Liver (tissue), 9 donors: Measurements from ENCODE around the gene C17orf78. TPM values are rescaled to one million over a fixed set of nuclear protein-coding genes. Genes with fewer than 3 reads are reported as not detected.

ENCODE experiments used
- DNase-seq: peaks from one replicate; pipeline ENCODE4 v3.0.0-alpha.2; 2017; ENCODE audit warnings: low spot score
- H3K27ac ChIP-seq, 2 donors: one replicate each; pipeline ENCODE4 v1.7.0; 2013; ENCODE audit warnings: inconsistent platforms in 2 of 2, low read length in 2 of 2, control low read depth in 1 of 2, low read depth in 1 of 2, mild to moderate bottlenecking in 1 of 2
- H3K27me3 ChIP-seq, 4 donors: one replicate each; pipeline versions ENCODE4 v1.6.1 to v1.7.0; 2013; ENCODE audit warnings: low read length in 3 of 4, inconsistent platforms in 1 of 4, mild to moderate bottlenecking in 1 of 4, moderate library complexity in 1 of 4; ENCODE audit not compliant: control insufficient read depth in 4 of 4, insufficient read depth in 4 of 4
- H3K36me3 ChIP-seq, 4 donors: one replicate each; pipeline versions ENCODE4 v1.6.1 to v1.7.0; 2013; ENCODE audit warnings: low read length in 3 of 4, mild to moderate bottlenecking in 3 of 4, low read depth in 1 of 4, moderate library complexity in 1 of 4; ENCODE audit not compliant: control insufficient read depth in 4 of 4, insufficient read depth in 3 of 4
- H3K4me1 ChIP-seq, 4 donors: one replicate each; pipeline versions ENCODE4 v1.6.1 to v1.7.0; 2013; ENCODE audit warnings: low read length in 3 of 4, mild to moderate bottlenecking in 3 of 4, moderate library complexity in 1 of 4; ENCODE audit not compliant: control insufficient read depth in 4 of 4, insufficient read depth in 4 of 4
- H3K4me3 ChIP-seq, 3 donors: one replicate each; pipeline versions ENCODE4 v1.6.1 to v1.7.0; 2013; ENCODE audit warnings: low read length in 3 of 3, control low read depth in 1 of 3, low read depth in 1 of 3, mild to moderate bottlenecking in 1 of 3
- H3K9ac ChIP-seq, 2 donors: one replicate each; pipeline ENCODE4 v1.7.0; 2013; ENCODE audit warnings: low read length in 2 of 2, mild to moderate bottlenecking in 2 of 2, moderate library complexity in 2 of 2, control low read depth in 1 of 2, low read depth in 1 of 2
- H3K9me3 ChIP-seq, 4 donors: one replicate each; pipeline versions ENCODE4 v1.6.1 to v1.7.0; 2013; ENCODE audit warnings: low read length in 3 of 4; ENCODE audit not compliant: control insufficient read depth in 4 of 4
- GABPA ChIP-seq, 2 donors: IDR thresholded peaks in 1 of 2; conservative IDR thresholded peaks in 1 of 2; 2 replicates each; pipeline ENCODE4 v1.6.1; 2016; ENCODE audit warnings: antibody characterized with exemption in 2 of 2, mild to moderate bottlenecking in 1 of 2, moderate library complexity in 1 of 2
- HNF4A ChIP-seq, 2 donors: conservative IDR thresholded peaks; 2 replicates each; pipeline ENCODE4 v1.6.1; 2016; ENCODE audit warnings: antibody characterized with exemption in 2 of 2, mild to moderate bottlenecking in 2 of 2
- JUND ChIP-seq, 2 donors: IDR thresholded peaks; 2 replicates each; pipeline ENCODE4 v1.6.1; 2016; ENCODE audit warnings: antibody characterized with exemption in 2 of 2
- NR2F2 ChIP-seq: IDR thresholded peaks from 2 replicates; pipeline ENCODE4 v1.6.1; 2016; ENCODE audit warnings: antibody characterized with exemption
- RXRA ChIP-seq, 2 donors: IDR thresholded peaks; 2 replicates each; pipeline ENCODE4 v1.6.1; 2017 to 2018; ENCODE audit warnings: antibody characterized with exemption in 2 of 2, mild to moderate bottlenecking in 1 of 2
- TAF1 ChIP-seq: conservative IDR thresholded peaks from 2 replicates; pipeline ENCODE4 v1.6.1; 2016; ENCODE audit warnings: antibody characterized with exemption, mild to moderate bottlenecking
- YY1 ChIP-seq: IDR thresholded peaks from 2 replicates; pipeline ENCODE4 v1.6.1; 2016; ENCODE audit warnings: antibody characterized with exemption, mild to moderate bottlenecking
- WGBS: extraction: QIAGEN DNeasy Blood & Tissue Kit; methylation state at CpG from one replicate; pipeline ENCODE4 v1.1.7; 2013; 5-methylcytosine and 5-hydroxymethylcytosine counted together
- polyA plus RNA-seq, 2 donors: library from polyadenylated mRNA; stranded (reverse) in 1 of 2; unstranded in 1 of 2; fragments of 200-250 nt in 1 of 2; fragments of >200 nt in 1 of 2; fragmentation: Nextera tagmentation in 1 of 2; extraction: Ambion mirVana in 1 of 2; gene quantifications; one replicate each; pipeline versions ENCODE4 v1.2.1 to v1.2.3, GENCODE V29; 2013 to 2015
- total RNA-seq, 2 donors: library from RNA; depleted of rRNA; stranded (reverse); fragments of >200 nt; gene quantifications; one replicate each; pipeline ENCODE4 v1.2.3, GENCODE V29; 2014
- TF ChIP-seq, protein P1 (sequence below): IDR thresholded peaks from 2 replicates; pipeline ENCODE4 v1.6.1; 2016; ENCODE audit warnings: antibody characterized with exemption, mild to moderate bottlenecking
- TF ChIP-seq, protein P2 (sequence below): IDR thresholded peaks from 2 replicates; pipeline ENCODE4 v1.6.1; 2016; ENCODE audit warnings: antibody characterized with exemption
- TF ChIP-seq, protein P3 (sequence below): fragments of 150-350 bp; IDR thresholded peaks from 2 replicates; pipeline ENCODE4 v1.5.1; 2017; ENCODE audit warnings: improper control_type of control experiment, low read depth, low read length; ENCODE audit not compliant: missing input control
- TF ChIP-seq, protein P4 (sequence below): IDR thresholded peaks from 2 replicates; pipeline ENCODE4 v1.6.1; 2016; ENCODE audit warnings: antibody characterized with exemption
- TF ChIP-seq, protein P5 (sequence below): IDR thresholded peaks from 2 replicates; pipeline ENCODE4 v1.6.1; 2016; ENCODE audit warnings: antibody characterized with exemption
- donor health status: healthy.
- donor health status: healthy.
- donor health status: healthy.
- donor health status: healthy.
- donor health status: healthy.

Gene C17orf78
- total and polyA plus RNA-seq, 4 donors = not detected

DNA sequence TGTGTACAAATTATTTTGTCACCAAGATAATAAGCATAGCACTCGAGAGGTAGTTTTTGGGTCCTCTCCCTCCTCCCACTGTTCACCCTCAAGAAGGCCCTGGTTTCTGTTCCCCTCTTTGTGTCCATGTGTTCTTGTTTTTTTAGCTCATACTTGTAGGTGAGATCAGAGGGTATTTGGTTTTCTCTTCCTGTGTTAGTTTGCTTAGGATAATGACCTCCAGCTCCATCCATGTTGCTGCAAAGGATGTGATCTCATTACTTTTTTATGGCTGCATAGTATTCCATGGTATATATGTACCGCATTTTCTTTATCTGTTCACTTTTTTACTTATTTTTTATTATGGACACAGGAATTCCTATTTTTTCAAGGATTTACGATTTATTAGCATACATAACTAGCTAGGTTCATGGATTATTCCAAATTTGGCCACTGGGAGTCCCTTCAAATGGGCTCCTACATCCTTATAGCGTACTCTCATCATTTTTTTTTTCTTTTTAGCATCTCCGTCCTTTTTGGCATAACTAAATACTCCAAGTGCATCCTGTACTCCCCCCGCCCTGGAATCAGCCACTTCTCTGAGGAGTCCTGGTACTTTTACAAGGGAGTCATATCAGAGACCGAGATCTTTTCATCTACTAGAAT is 38.2 kb downstream of the C17orf78 start:
- Histone ChIP-seq H3K9ac (no peak overlapping the region), H3K4me1 (no peaks in the 10 kb centered on the region), H3K27ac (no peak overlapping the region), H3K4me3 (no peak overlapping the region), H3K9me3 (no peaks in the 10 kb centered on the region), H3K36me3 (peaks cover 4 to 21% (median 11%) of the 10 kb centered on the region in 4 donors), H3K27me3 (no peaks in the 10 kb centered on the region)
- 95% methylated on average over 7 of the region's 7 CpGs for WGBS
- TF ChIP-seq TAF1 = no peak
- TF ChIP-seq, protein P1, sequence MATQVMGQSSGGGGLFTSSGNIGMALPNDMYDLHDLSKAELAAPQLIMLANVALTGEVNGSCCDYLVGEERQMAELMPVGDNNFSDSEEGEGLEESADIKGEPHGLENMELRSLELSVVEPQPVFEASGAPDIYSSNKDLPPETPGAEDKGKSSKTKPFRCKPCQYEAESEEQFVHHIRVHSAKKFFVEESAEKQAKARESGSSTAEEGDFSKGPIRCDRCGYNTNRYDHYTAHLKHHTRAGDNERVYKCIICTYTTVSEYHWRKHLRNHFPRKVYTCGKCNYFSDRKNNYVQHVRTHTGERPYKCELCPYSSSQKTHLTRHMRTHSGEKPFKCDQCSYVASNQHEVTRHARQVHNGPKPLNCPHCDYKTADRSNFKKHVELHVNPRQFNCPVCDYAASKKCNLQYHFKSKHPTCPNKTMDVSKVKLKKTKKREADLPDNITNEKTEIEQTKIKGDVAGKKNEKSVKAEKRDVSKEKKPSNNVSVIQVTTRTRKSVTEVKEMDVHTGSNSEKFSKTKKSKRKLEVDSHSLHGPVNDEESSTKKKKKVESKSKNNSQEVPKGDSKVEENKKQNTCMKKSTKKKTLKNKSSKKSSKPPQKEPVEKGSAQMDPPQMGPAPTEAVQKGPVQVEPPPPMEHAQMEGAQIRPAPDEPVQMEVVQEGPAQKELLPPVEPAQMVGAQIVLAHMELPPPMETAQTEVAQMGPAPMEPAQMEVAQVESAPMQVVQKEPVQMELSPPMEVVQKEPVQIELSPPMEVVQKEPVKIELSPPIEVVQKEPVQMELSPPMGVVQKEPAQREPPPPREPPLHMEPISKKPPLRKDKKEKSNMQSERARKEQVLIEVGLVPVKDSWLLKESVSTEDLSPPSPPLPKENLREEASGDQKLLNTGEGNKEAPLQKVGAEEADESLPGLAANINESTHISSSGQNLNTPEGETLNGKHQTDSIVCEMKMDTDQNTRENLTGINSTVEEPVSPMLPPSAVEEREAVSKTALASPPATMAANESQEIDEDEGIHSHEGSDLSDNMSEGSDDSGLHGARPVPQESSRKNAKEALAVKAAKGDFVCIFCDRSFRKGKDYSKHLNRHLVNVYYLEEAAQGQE = no peak
- TF ChIP-seq RXRA (IDR thresholded peaks at IDR 0.05) = no peak
- TF ChIP-seq, protein P2, sequence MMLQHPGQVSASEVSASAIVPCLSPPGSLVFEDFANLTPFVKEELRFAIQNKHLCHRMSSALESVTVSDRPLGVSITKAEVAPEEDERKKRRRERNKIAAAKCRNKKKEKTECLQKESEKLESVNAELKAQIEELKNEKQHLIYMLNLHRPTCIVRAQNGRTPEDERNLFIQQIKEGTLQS = no peak
- DNase-seq = no peak

DNA sequence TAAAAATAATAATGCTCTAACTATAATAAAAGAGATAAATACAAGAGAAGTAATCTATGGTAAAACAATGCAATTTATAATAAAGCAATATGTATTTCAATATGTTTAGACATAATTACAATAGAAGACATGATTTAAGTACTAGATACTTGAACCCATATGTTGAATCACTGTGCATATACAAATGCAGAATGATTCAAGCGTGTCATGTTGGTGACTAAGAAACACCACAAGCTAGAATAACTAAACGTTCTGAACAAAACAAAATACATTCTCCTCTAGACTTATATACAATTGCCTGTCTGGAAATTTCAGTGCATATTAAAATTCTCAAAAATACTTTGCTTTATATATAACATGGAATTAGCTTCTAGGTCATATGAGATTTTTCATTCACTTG is 42.1 kb downstream of the C17orf78 start:
- Histone ChIP-seq H3K9ac (peak overlapping the region in 1 of 2 donors; percentile 20), H3K9me3 (no peaks in the 10 kb centered on the region), H3K4me1 (no peaks in the 10 kb centered on the region), H3K27me3 (no peaks in the 10 kb centered on the region), H3K4me3 (no peak overlapping the region), H3K27ac (no peak overlapping the region), H3K36me3 (peaks cover 2 to 19% (median 12%) of the 10 kb centered on the region in 4 donors)
- DNase-seq = no peak
- WGBS = 94% methylated on average over 2 of the region's 2 CpGs
- no peak for TF ChIP-seq YY1

DNA sequence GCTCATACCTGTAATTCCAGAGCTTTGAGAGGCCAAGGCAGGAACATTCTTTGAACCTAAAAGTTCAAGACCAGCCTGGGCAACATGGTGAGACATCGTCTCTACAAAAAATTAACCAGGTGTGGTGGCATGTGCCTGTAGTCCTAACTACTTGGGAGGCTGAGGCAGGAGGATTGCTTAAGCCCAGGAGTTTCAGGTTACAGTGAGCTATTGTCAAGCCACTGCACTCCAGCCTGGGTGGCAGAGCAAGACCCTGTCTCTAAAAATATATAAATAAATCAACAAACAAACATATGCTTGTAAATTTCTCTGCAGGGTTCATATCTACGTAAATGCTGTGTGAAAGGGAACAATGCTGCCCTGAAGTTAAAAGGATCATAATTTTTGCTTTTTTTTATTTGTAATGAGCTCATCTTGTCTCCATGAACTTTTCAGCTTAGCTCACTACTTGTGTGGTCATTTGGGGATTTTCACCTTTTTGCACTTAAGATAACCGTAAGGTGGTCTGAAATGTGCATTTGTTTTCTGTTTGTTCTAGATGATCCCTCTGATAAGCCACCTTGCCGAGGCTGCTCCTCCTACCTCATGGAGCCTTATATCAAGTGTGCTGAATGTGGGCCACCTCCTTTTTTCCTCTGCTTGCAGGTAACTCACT is 47.3 kb downstream of the C17orf78 start:
- H3K27ac ChIP-seq = no peak overlapping the region
- no peaks in the 10 kb centered on the region for H3K27me3 ChIP-seq
- TF ChIP-seq HNF4A (conservative IDR thresholded peaks at IDR 0.05) = no peak
- no peak for TF ChIP-seq NR2F2
- TF ChIP-seq, protein P3, sequence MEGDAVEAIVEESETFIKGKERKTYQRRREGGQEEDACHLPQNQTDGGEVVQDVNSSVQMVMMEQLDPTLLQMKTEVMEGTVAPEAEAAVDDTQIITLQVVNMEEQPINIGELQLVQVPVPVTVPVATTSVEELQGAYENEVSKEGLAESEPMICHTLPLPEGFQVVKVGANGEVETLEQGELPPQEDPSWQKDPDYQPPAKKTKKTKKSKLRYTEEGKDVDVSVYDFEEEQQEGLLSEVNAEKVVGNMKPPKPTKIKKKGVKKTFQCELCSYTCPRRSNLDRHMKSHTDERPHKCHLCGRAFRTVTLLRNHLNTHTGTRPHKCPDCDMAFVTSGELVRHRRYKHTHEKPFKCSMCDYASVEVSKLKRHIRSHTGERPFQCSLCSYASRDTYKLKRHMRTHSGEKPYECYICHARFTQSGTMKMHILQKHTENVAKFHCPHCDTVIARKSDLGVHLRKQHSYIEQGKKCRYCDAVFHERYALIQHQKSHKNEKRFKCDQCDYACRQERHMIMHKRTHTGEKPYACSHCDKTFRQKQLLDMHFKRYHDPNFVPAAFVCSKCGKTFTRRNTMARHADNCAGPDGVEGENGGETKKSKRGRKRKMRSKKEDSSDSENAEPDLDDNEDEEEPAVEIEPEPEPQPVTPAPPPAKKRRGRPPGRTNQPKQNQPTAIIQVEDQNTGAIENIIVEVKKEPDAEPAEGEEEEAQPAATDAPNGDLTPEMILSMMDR = no peak
- TF ChIP-seq, protein P2 = no peak
- TF ChIP-seq GABPA (IDR thresholded peaks at IDR 0.05 in 1 of 2, conservative IDR thresholded peaks at IDR 0.05 in 1 of 2) = no peak
- no peak for TF ChIP-seq YY1
- TF ChIP-seq, protein P4, sequence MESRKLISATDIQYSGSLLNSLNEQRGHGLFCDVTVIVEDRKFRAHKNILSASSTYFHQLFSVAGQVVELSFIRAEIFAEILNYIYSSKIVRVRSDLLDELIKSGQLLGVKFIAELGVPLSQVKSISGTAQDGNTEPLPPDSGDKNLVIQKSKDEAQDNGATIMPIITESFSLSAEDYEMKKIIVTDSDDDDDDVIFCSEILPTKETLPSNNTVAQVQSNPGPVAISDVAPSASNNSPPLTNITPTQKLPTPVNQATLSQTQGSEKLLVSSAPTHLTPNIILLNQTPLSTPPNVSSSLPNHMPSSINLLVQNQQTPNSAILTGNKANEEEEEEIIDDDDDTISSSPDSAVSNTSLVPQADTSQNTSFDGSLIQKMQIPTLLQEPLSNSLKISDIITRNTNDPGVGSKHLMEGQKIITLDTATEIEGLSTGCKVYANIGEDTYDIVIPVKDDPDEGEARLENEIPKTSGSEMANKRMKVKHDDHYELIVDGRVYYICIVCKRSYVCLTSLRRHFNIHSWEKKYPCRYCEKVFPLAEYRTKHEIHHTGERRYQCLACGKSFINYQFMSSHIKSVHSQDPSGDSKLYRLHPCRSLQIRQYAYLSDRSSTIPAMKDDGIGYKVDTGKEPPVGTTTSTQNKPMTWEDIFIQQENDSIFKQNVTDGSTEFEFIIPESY = no peak
- TF ChIP-seq RXRA (IDR thresholded peaks at IDR 0.05) = no peak
- TF ChIP-seq, protein P5, sequence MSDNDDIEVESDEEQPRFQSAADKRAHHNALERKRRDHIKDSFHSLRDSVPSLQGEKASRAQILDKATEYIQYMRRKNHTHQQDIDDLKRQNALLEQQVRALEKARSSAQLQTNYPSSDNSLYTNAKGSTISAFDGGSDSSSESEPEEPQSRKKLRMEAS = no peak
- TF ChIP-seq JUND (IDR thresholded peaks at IDR 0.05) = no peak
- no peak for TF ChIP-seq TAF1
- no peak overlapping the region for H3K4me3 ChIP-seq
- 74% methylated on average over 4 of the region's 4 CpGs for WGBS
- H3K9ac ChIP-seq = no peak overlapping the region
- peaks cover 4 to 48% (median 34%) of the 10 kb centered on the region in 4 donors for H3K36me3 ChIP-seq
- H3K4me1 ChIP-seq = no peaks in the 10 kb centered on the region
- no peaks in the 10 kb centered on the region for H3K9me3 ChIP-seq
- DNase-seq = no peak
